Common myeloid progenitor, CD34-positive (primary cell): ENCODE measurements around the gene GALNT11.

Experiments
- CTCF ChIA-PET: fragments of 350-600 bp; sonication (Branson Sonifier 250); formaldehyde crosslinking; loops from one replicate; lab custom pipeline; 2021; ENCODE audit warnings: antibody characterized with exemption; lab: Charles Lee
- POLR2A ChIA-PET: fragments of 350-600 bp; sonication (Branson Sonifier 250); formaldehyde crosslinking; loops from one replicate; lab custom pipeline; 2021; ENCODE audit warnings: antibody characterized with exemption; lab: Charles Lee
- DNase-seq, 3 donors: peaks; one replicate each; pipeline versions ENCODE4 v3.0.0 to v3.0.0-alpha.2; 2013
- H3K27ac ChIP-seq, 2 experiments: 1 replicate in 1 of 2; 2 replicates in 1 of 2; pipeline ENCODE4 v1.7.0; 2013; ENCODE audit warnings: inconsistent platforms in 2 of 2, low read length in 2 of 2, mild to moderate bottlenecking in 2 of 2, low read depth in 1 of 2, moderate library complexity in 1 of 2; ENCODE audit not compliant: severe bottlenecking in 2 of 2, insufficient read depth in 1 of 2, poor library complexity in 1 of 2
- H3K27me3 ChIP-seq, 5 experiments: replicated peaks in 2 of 5; 1 replicate in 3 of 5; 2 replicates in 2 of 5; pipeline versions ENCODE4 v1.6.1 to v1.7.0; 2013; ENCODE audit warnings: low read length in 4 of 5, mild to moderate bottlenecking in 2 of 5, moderate library complexity in 2 of 5, inconsistent platforms in 1 of 5; ENCODE audit not compliant: insufficient read depth in 5 of 5, control insufficient read depth in 4 of 5
- H3K36me3 ChIP-seq, 4 experiments: 1 replicate in 2 of 4; 2 replicates in 2 of 4; pipeline versions ENCODE4 v1.6.1 to v1.7.0; 2013; ENCODE audit warnings: low read length in 3 of 4, control low read depth in 1 of 4, mild to moderate bottlenecking in 1 of 4; ENCODE audit not compliant: control insufficient read depth in 4 of 4, insufficient read depth in 4 of 4
- H3K4me1 ChIP-seq, 4 experiments: 1 replicate in 3 of 4; 2 replicates in 1 of 4; pipeline versions ENCODE4 v1.6.1 to v1.7.1; 2013; ENCODE audit warnings: low read length in 3 of 4, mild to moderate bottlenecking in 3 of 4, control low read depth in 1 of 4, inconsistent platforms in 1 of 4, moderate library complexity in 1 of 4; ENCODE audit not compliant: control insufficient read depth in 4 of 4, insufficient read depth in 4 of 4; ENCODE audit errors: control extremely low read depth in 1 of 4
- H3K4me3 ChIP-seq, 7 experiments: 1 replicate in 4 of 7; 2 replicates in 3 of 7; pipeline versions ENCODE4 v1.5.1 to v1.7.0; 2013; ENCODE audit warnings: mild to moderate bottlenecking in 7 of 7, low read length in 6 of 7, moderate library complexity in 6 of 7, inconsistent platforms in 2 of 7, low read depth in 2 of 7, control low read depth in 1 of 7; ENCODE audit not compliant: insufficient read depth in 4 of 7, control insufficient read depth in 1 of 7; ENCODE audit errors: extremely low read depth in 1 of 7
- H3K9me3 ChIP-seq, 5 experiments: 1 replicate in 4 of 5; 2 replicates in 1 of 5; pipeline versions ENCODE4 v1.6.1 to v1.7.1; 2013; ENCODE audit warnings: low read length in 4 of 5, mild to moderate bottlenecking in 2 of 5, inconsistent platforms in 1 of 5, low read depth in 1 of 5, moderate library complexity in 1 of 5; ENCODE audit not compliant: control insufficient read depth in 4 of 5, insufficient read depth in 2 of 5; ENCODE audit errors: control extremely low read depth in 1 of 5
- WGBS: methylation state at CpG from one replicate; pipeline ENCODE4 v1.1.5; 2013; ENCODE audit not compliant: insufficient coverage; 5-methylcytosine and 5-hydroxymethylcytosine counted together

Gene GALNT11

DNA sequence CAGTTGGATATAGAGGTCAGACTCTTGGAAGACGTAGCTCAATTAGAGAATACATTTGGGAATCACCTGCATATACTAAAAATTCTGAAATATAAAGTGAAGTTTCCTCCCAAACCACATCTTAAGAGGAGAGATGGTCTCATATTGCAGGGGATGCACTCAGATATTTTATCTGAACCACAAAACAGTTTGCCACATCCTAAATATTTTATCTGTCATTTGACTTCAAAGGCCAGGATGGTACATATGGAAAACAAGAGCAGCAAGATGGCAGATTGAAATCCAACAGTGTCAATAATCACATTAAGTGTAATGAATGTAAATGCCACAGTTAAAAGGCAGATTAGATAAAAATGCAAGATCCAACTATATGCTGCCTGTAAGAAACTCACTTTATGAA lies 97.1 kb downstream of the GALNT11 start:
- peaks cover 38 to 94% (median 66%) of the 10 kb centered on the region in 4 experiments for H3K36me3 ChIP-seq

DNA sequence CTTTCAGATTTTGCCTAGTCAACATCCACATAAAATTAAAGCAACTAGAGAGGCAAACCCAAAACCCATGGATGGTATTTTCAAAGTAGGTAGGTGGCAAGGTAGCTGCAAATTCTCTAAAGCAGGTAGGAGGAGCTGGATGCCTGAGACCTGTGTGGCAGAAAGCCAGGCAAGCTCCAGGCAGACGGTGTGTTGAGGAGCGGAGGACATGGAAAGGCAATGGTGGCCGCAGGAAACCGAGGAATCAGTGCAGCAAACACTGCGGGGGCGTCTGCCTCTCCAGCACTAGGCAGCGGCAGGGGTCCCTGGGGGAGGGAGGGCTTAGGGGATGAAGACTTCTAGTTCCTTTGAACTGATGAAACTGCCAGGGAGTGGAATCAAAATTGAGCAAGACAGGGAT lies 101.3 kb downstream of the GALNT11 start:
- H3K9me3 ChIP-seq, result peaks cover 0 to 30% (median 13%) of the 10 kb centered on the region in 5 experiments
- H3K27ac ChIP-seq, result no peak overlapping the region
- no peaks in the 10 kb centered on the region for H3K27me3 ChIP-seq
- peaks cover 26 to 88% (median 61%) of the 10 kb centered on the region in 4 experiments for H3K36me3 ChIP-seq
- WGBS, result 100% methylated on average over 7 of the region's 7 CpGs
- no peak overlapping the region for H3K4me3 ChIP-seq
- ChIA-PET CTCF (interaction anchor here (0.6 to 1.2 kb wide), 2 partner anchors 13 to 331 kb away, joined by 3 read pairs; no protein-coding TSS in a partner anchor), POLR2A (no interaction called here)
- H3K4me1 ChIP-seq, result no peaks in the 10 kb centered on the region
- DNase-seq, result no peak

More for the DNA sequence above, 97.1 kb downstream of the GALNT11 start:
- H3K27ac ChIP-seq, result no peak overlapping the region
- no peak for DNase-seq
- CTCF ChIA-PET, result interaction anchor here (1.2 kb wide), 1 partner anchor 8 kb away, joined by 3 read pairs; no protein-coding TSS in a partner anchor
- peaks cover 0 to 27% (median 11%) of the 10 kb centered on the region in 5 experiments for H3K9me3 ChIP-seq
- POLR2A ChIA-PET, result no interaction called here
- H3K27me3 ChIP-seq, result no peaks in the 10 kb centered on the region
- H3K4me3 ChIP-seq, result no peak overlapping the region
- WGBS, result no CpG with 5 or more reads among the region's 1 CpG
- no peaks in the 10 kb centered on the region for H3K4me1 ChIP-seq

GRCh38 chr7:152127229-152127628 lies 101.8 kb downstream of the GALNT11 start:
- no peak overlapping the region for H3K27ac ChIP-seq
- CTCF ChIA-PET, result interaction anchor here (0.6 to 1.2 kb wide), 2 partner anchors 13 to 331 kb away, joined by 3 read pairs; no protein-coding TSS in a partner anchor
- H3K9me3 ChIP-seq, result peaks cover 0 to 29% (median 13%) of the 10 kb centered on the region in 5 experiments
- H3K27me3 ChIP-seq, result no peaks in the 10 kb centered on the region
- POLR2A ChIA-PET, result no interaction called here
- H3K4me1 ChIP-seq, result no peaks in the 10 kb centered on the region
- no peak for DNase-seq
- H3K36me3 ChIP-seq, result peaks cover 24 to 87% (median 62%) of the 10 kb centered on the region in 4 experiments
- H3K4me3 ChIP-seq, result no peak overlapping the region
- WGBS, result 98% methylated on average over 19 of the region's 19 CpGs

- Histone ChIP-seq H3K4me3 (no peak overlapping the region), H3K27ac (no peak overlapping the region), H3K9me3 (peaks cover 0 to 23% (median 13%) of the 10 kb centered on the region in 5 experiments), H3K4me1 (no peaks in the 10 kb centered on the region), H3K36me3 (peaks cover 22 to 81% (median 58%) of the 10 kb centered on the region in 4 experiments), H3K27me3 (no peaks in the 10 kb centered on the region)
- ChIA-PET POLR2A (no interaction called here), CTCF (no interaction called here)
- DNase-seq, result no peak
- WGBS, result 98% methylated on average over 20 of the region's 20 CpGs
These were observed 102.8 kb downstream of the GALNT11 start for GRCh38 chr7:152128252-152128651.

DNA sequence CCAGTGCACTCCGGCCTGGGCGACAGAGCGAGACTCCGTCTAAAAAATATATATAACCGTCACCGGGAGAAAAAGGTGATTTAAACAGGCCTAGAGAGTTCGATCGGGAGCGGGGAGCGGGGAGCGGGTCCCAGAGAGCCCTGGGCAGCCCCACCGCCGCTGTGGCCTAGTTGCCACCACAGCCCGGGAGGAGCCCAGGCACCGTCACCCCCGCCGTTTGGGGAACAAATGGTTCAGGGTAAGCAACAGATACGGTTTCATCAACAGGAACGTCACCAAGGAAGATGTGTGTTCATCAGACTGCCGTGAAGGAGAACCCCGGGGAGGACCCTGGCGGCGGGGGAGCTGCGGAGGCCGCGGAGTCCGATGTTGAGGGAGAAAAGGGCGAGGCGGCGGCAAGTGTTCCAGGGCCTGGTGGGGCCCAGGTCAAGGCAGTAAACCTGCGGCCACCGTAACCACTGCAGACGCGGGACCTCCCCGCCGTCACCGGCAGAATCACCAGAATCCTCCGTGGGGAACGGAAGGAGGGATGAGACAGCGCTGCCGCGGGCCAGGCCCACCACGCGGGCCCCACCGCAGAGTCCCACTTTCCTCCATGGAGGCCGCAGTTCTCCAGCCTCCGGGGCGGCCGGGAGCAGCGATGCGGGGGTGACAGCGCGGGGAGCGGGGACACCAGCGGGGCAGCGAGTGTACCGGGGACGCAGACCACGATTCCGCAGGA lies 103.4 kb downstream of the GALNT11 start:
- Histone ChIP-seq H3K4me3 (no peak overlapping the region), H3K4me1 (no peaks in the 10 kb centered on the region), H3K9me3 (peaks cover 0 to 17% (median 12%) of the 10 kb centered on the region in 5 experiments), H3K27me3 (no peaks in the 10 kb centered on the region), H3K27ac (no peak overlapping the region), H3K36me3 (peaks cover 15 to 81% (median 58%) of the 10 kb centered on the region in 4 experiments)
- ChIA-PET CTCF (no interaction called here), POLR2A (no interaction called here)
- DNase-seq, result no peak
- 98% methylated on average over 60 of the region's 60 CpGs for WGBS

DNA sequence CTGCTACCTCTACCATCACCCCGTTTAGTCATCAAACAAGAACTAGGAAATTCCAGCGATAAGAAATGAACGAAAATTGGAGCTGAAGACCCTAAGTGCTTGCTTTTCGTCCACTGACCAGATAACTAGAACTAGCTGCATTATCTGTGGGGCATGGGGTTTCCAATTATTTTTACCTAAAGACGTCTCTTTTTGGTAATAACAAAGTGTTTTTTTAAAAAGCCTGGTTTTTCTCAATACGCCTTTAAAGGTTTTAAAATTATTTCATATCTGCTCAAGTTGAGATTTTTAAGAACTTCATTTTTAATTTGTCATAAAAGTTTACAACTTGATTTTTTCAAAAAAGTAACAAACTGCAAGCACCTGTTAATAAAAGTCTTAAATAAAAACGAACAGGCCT lies 104.2 kb downstream of the GALNT11 start:
- Histone ChIP-seq H3K36me3 (peaks cover 9 to 76% (median 57%) of the 10 kb centered on the region in 4 experiments), H3K27ac (no peak overlapping the region), H3K27me3 (no peaks in the 10 kb centered on the region), H3K4me1 (no peaks in the 10 kb centered on the region), H3K4me3 (no peak overlapping the region), H3K9me3 (peaks cover 0 to 9% (median 5%) of the 10 kb centered on the region in 5 experiments)
- POLR2A ChIA-PET, result interaction anchor here (0.6 kb wide), 1 partner anchor 24 kb away, joined by 6 read pairs; no protein-coding TSS in a partner anchor
- CTCF ChIA-PET, result no interaction called here
- no peak for DNase-seq
- WGBS, result 100% methylated on average over 3 of the region's 7 CpGs
